ENCODE results near the gene GABPA.
"Not testable (repeated sequence)": the region's sequence is repeated elsewhere in the genome, so short reads cannot be mapped to it uniquely, and the experiment has no call there.

GABPA gene

GRCh38 chr21:25737421-25737820 lies 2.6 kb downstream of the GABPA start:
- no peak for DNase-seq (ENCODE audit: low read depth)

- no peak for DNase-seq (ENCODE audit: low read depth)
These were observed 8.1 kb downstream of the GABPA start for GRCh38 chr21:25742900-25743299.

GRCh38 chr21:25744854-25745253 lies 10.1 kb downstream of the GABPA start:
- no peak for DNase-seq (ENCODE audit: low read depth)

DNA sequence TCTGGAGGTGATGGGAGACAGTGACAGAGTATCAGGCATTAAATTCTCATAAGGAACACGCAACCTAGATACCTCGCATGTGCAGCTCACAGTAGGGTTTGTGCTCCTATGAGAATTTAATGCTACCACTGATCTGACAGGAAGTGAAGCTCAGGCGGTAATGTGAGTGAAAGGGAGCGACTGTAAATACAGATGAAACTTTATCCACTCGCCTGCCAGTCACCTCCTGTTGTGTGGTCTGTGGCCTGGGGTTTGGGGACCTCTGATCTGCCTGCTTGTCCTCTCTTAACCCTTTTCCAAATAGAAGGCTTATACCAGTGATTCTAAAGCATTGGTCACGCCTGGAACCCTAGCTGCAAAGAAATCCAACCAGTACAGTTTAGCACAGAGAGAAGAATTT lies 15.3 kb downstream of the GABPA start:
- no peak for DNase-seq (ENCODE audit: low read depth)

DNA sequence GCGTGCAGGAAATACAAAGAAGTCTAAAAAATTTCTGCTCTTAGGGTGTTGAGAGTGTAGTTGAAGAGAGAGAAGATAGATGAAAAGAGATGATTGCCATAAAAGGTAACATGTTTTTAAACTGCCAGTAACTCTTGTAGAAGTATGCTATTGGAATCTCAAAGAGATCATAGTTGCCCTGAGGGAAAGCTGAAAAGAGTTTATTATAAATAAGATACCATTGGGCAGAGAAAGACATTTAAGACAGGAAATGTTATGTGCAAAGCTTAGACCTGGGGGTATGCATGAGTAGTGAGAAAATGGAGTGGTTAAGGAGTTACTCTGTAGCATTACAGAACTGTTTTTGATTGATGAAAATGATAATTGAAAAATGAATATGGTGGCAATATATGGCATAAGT lies 17.6 kb downstream of the GABPA start:
- DNase-seq (ENCODE audit: low read depth), result no peak

DNA sequence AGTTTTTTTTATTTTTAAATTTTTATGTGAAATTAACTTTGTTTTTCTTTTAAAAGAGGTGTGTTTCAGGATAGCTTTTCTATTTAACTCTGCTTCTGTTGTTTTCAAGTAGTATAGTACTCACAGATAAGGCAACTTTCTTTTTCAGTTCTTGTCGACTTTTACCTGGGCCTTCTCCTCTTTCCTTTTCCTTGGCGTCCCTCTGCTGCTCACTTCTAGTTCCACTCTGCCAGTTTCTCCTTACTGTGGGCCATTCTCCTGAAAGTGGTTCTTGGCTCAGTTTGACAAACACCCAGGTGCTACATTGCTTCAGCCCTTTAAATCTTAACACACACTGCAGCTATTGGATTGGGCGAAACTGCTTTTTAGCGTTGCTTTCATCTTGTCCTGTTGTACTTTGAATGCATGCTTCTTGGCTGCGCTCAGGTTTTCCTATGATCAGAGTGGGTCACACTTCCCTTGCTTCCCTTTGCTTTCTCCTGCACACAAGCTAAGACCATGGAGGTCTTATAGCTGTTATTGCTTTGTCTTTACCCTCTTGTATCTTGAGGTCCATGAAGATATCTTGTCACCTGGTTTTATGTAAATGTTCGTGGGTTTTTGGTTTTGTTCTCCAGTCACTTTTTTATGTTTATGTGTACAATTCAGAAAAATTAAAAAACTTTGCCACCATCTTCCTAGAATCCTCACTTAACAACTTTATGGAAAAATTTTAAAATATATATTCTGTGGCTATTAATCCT lies 21.6 kb downstream of the GABPA start:
- DNase-seq (ENCODE audit: low read depth), result no peak

DNA sequence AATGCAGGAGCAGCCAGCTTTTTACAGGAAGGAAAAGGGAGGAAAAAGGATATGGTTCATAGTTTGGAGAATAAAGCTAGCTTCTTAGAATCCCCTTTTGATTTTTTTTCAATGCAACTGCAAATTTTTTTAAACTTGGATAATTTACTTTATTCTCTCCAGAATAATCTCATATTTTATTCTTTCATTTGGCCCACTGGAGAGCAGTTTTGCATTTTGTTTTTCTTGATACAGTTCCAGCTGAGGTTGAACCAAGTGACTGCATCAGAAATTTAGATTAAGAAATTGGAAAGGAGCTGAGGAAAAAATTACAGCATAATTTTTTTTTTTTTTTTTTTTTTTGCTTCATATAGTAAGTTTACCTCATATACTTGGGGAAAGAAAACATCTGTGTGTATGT lies 22.8 kb downstream of the GABPA start:
- no peak for DNase-seq (ENCODE audit: low read depth)

DNA sequence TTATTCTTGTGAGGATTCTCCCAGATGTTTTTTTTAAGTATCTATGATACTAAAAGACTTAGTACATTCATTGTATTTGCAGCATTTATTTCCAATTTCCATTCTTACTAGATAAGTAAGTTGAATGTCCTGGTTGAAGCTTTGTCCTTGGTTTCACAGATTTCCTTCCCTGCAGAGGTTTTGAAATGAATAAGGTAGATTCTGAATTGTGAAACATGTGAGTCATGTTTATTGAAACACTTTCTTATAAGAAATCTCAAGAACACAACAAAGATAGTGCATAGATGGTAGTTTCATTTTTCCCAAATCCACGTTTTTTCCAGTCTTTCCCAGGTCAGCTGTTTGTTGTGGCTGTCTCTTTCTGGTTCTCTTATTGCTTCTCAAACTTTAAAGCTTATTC lies 24.8 kb downstream of the GABPA start:
- DNase-seq (ENCODE audit: low read depth), result no peak

GRCh38 chr21:25760061-25760460 lies 25.3 kb downstream of the GABPA start:
- no peak for DNase-seq (ENCODE audit: low read depth)

DNA sequence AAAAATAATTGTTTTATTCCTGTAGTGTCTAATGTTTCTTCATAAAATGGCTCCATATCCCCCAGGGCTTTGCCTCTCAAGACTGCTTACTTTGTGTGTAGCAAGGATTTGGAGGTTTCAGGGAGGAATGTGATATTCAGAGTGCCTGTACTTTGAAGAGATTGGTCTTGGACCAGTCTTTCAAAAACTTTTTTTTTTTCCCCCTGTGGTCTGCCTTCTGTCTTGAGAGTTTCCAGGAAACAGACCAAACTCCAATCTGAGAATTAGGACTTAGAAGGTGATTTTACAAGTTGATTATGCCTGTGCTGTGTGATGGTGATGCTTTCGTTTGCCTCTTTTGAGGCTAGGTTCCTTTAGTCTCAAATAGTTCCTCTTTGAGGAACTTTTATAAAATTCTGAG lies 25.9 kb downstream of the GABPA start:
- no peak for DNase-seq (ENCODE audit: low read depth)

DNA sequence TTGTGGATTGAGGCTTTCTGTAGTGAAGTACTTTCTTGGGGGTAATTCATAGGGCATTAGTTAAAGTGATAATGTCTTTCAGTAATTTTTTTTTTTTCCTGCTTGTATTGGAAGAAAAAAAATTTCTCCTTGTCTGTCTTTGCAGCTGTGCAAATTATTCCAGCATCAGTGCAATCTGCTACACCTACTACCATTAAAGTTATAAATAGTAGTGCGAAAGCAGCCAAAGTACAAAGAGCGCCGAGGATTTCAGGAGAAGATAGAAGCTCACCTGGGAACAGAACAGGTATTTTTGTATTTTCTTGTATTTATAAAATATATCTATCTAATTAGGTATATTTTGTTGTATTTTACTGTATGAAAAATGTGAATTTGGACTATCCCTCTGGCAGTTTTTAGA lies 29.3 kb downstream of the GABPA start:
- no peak for DNase-seq (ENCODE audit: low read depth)

GRCh38 chr21:25767921-25768320 lies 33.1 kb downstream of the GABPA start:
- DNase-seq (ENCODE audit: low read depth), result no peak

- no peak for DNase-seq (ENCODE audit: low read depth)
These were observed 37.9 kb downstream of the GABPA start for GRCh38 chr21:25772686-25773085.

DNA sequence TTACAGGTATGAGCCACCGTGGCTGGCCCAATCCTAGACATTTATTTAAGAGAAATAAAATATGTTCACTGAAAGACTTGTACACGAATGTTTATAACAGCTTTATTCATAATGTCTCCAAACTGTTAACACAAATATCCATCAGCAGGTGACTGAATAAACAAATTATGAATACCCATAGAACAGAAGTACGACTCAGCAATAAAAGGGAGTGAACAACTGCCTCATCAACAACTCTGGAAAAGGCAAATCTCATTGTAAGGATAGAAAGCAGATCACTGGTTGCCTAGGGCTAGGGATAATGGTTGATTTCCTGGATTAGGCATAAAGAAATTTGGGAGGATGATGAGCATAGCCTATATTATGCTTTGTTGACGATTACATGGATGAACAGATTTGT lies 41.7 kb downstream of the GABPA start:
- no peak for DNase-seq (ENCODE audit: low read depth)

- not testable (repeated sequence) for DNase-seq (ENCODE audit: low read depth)
These were observed 43.5 kb downstream of the GABPA start for GRCh38 chr21:25778126-25778875.

DNA sequence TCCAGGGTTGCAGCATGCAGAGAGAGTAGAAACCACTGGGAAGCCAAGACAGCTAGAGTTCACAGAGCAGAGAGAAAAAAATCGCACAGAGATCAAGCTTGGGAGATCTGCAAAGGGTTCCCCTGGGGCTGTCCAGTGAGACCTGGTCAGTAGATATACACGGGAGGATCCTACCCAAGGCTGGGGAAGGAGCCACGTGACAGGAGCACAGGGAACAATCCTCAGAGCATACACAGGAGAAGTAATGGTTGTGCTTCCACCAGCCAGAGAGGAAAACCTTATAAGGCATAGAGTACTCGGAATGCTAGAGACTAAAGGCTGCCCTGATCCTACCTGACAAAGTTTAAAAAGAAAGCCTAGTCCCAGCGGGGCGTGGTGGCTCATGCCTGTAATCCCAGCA lies 53.9 kb downstream of the GABPA start:
- DNase-seq (ENCODE audit: low read depth), result no peak

- DNase-seq (ENCODE audit: low read depth), result no peak
These were observed 55.5 kb downstream of the GABPA start for GRCh38 chr21:25790122-25790877.

DNA sequence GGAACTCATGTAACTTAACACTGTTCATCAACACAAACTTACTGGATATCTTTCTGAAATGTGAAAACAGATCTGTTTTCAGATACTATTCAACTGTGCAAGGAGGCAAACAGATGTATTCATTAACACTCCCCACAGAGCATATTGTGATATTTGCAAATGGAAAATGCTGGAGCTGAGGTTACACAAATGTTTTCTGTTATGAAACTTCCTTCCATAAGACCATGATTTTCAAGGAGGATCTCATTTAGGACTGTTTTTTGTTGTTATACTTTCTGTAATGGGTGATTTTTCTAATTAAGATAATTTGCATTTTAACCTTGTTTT lies 56.1 kb downstream of the GABPA start:
- DNase-seq (ENCODE audit: low read depth), result no peak

- DNase-seq (ENCODE audit: low read depth), result no peak
These were observed 56.5 kb downstream of the GABPA start for GRCh38 chr21:25791319-25791718.

GRCh38 chr21:25801217-25802014 lies 66.6 kb downstream of the GABPA start:
- DNase-seq (ENCODE audit: low read depth), result peak; percentile 59

DNA sequence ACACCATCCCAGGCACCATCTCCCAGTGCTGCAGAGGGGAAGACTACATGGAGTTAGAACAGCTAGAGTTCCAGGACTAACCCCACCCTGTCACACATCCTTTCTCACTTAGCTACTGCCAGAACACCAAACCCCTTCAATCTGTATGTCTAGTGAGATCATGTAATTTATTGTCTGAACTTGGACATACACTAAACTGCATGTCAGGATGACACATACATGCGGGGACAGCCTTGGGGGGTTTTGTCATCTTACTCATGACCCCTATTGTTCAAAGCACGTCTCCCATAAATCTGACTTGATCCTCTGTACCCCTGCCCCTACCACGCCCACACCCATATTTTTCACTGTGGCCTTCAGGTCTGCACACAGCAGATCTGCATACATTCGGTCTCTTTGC lies 71.3 kb downstream of the GABPA start:
- no peak for DNase-seq (ENCODE audit: low read depth)

DNA sequence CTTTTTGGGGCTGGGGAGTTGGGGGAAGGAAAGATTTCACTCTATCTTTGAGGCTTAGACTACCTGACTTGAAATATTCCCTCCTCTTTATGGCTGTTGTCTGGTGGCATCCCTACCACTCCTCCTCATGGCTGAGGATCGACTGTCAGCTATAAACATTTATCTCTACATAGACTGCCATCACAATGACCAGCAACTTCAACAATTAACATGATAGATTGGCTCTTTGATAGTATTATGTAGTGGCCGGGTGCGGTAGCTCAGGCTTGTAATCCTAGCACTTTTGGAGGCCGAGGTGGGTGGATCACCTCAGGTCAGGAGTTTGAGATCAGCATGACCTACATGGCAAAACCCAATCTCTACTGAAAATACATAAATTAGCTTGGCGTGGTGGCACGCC lies 72.4 kb downstream of the GABPA start:
- DNase-seq (ENCODE audit: low read depth), result no peak

All from stimulated activated CD8-positive, alpha-beta memory T cell treated with anti-CD3 and anti-CD28 coated beads, Interleukin-15, amount 100 ng/mL, for 1 hour (primary cell).